Mucosa of stomach (tissue), 1 donor: ENCODE data around the gene TSEN54.

Experiments
- H3K27me3 ChIP-seq: one replicate; pipeline ENCODE4 v1.7.0; 2013; ENCODE audit warnings: mild to moderate bottlenecking, low read length; ENCODE audit not compliant: control insufficient read depth, insufficient read depth
- H3K36me3 ChIP-seq: one replicate; pipeline ENCODE4 v1.7.0; 2013; ENCODE audit warnings: low read length; ENCODE audit not compliant: control insufficient read depth, insufficient read depth
- H3K4me1 ChIP-seq: one replicate; pipeline ENCODE4 v1.7.0; 2013; ENCODE audit warnings: mild to moderate bottlenecking, low read length; ENCODE audit not compliant: control insufficient read depth, insufficient read depth
- H3K4me3 ChIP-seq: one replicate; pipeline ENCODE4 v1.7.0; 2013; ENCODE audit warnings: low read length
- H3K9ac ChIP-seq: one replicate; pipeline ENCODE4 v1.7.0; 2013; ENCODE audit warnings: mild to moderate bottlenecking, low read length, moderate library complexity
- H3K9me3 ChIP-seq: one replicate; pipeline ENCODE4 v1.7.0; 2013; ENCODE audit warnings: mild to moderate bottlenecking, low read length, moderate library complexity; ENCODE audit not compliant: control insufficient read depth
- donor health status: Pancreatic carcinoma.

Gene TSEN54

GRCh38 chr17:75526555-75527270 is 10.4 kb downstream of the TSEN54 start:
- H3K9me3 ChIP-seq, result no peaks in the 10 kb centered on the region
- H3K4me1 ChIP-seq, result peaks cover 29% of the 10 kb centered on the region
- no peaks in the 10 kb centered on the region for H3K27me3 ChIP-seq
- H3K36me3 ChIP-seq, result no peaks in the 10 kb centered on the region
- H3K9ac ChIP-seq, result peak overlapping the region; percentile 93
- peak overlapping the region; percentile 53 for H3K4me3 ChIP-seq

GRCh38 chr17:75530837-75531720 is 14.8 kb downstream of the TSEN54 start:
- Histone ChIP-seq H3K4me1 (peaks cover 53% of the 10 kb centered on the region), H3K4me3 (no peak overlapping the region), H3K36me3 (peaks cover 10% of the 10 kb centered on the region), H3K9me3 (no peaks in the 10 kb centered on the region), H3K9ac (peak overlapping the region; percentile 60), H3K27me3 (no peaks in the 10 kb centered on the region)

GRCh38 chr17:75531721-75532072 is 15.4 kb downstream of the TSEN54 start:
- Histone ChIP-seq H3K9ac (peak overlapping the region; percentile 60), H3K36me3 (peaks cover 10% of the 10 kb centered on the region), H3K9me3 (no peaks in the 10 kb centered on the region), H3K27me3 (no peaks in the 10 kb centered on the region), H3K4me1 (peaks cover 59% of the 10 kb centered on the region), H3K4me3 (no peak overlapping the region)

- Histone ChIP-seq H3K27me3 (no peaks in the 10 kb centered on the region), H3K36me3 (peaks cover 10% of the 10 kb centered on the region), H3K4me1 (peaks cover 79% of the 10 kb centered on the region), H3K9me3 (no peaks in the 10 kb centered on the region), H3K4me3 (no peak overlapping the region), H3K9ac (peak overlapping the region; percentile 61)
Measured at GRCh38 chr17:75535119-75535537, 18.8 kb downstream of the TSEN54 start.

GRCh38 chr17:75535871-75536270 is 19.5 kb downstream of the TSEN54 start:
- Histone ChIP-seq H3K36me3 (peaks cover 10% of the 10 kb centered on the region), H3K4me3 (no peak overlapping the region), H3K9ac (peak overlapping the region; percentile 61), H3K9me3 (no peaks in the 10 kb centered on the region), H3K27me3 (no peaks in the 10 kb centered on the region), H3K4me1 (peaks cover 82% of the 10 kb centered on the region)

GRCh38 chr17:75536366-75536765 is 20.0 kb downstream of the TSEN54 start:
- no peaks in the 10 kb centered on the region for H3K27me3 ChIP-seq
- no peak overlapping the region for H3K9ac ChIP-seq
- no peaks in the 10 kb centered on the region for H3K9me3 ChIP-seq
- no peak overlapping the region for H3K4me3 ChIP-seq
- H3K36me3 ChIP-seq, result peaks cover 10% of the 10 kb centered on the region
- H3K4me1 ChIP-seq, result peaks cover 82% of the 10 kb centered on the region

GRCh38 chr17:75539967-75540729 is 23.8 kb downstream of the TSEN54 start:
- no peaks in the 10 kb centered on the region for H3K36me3 ChIP-seq
- H3K4me1 ChIP-seq, result peaks cover 89% of the 10 kb centered on the region
- H3K9ac ChIP-seq, result peak overlapping the region; percentile 2
- H3K9me3 ChIP-seq, result no peaks in the 10 kb centered on the region
- no peaks in the 10 kb centered on the region for H3K27me3 ChIP-seq
- H3K4me3 ChIP-seq, result no peak overlapping the region

GRCh38 chr17:75540923-75541503 is 24.7 kb downstream of the TSEN54 start:
- Histone ChIP-seq H3K4me1 (peaks cover 89% of the 10 kb centered on the region), H3K9me3 (no peaks in the 10 kb centered on the region), H3K27me3 (no peaks in the 10 kb centered on the region), H3K4me3 (no peak overlapping the region), H3K36me3 (no peaks in the 10 kb centered on the region), H3K9ac (peak overlapping the region; percentile 32)

- H3K9ac ChIP-seq, result peak overlapping the region; percentile 41
- H3K27me3 ChIP-seq, result no peaks in the 10 kb centered on the region
- no peak overlapping the region for H3K4me3 ChIP-seq
- H3K36me3 ChIP-seq, result peaks cover 6% of the 10 kb centered on the region
- peaks cover 86% of the 10 kb centered on the region for H3K4me1 ChIP-seq
- no peaks in the 10 kb centered on the region for H3K9me3 ChIP-seq
Measured at GRCh38 chr17:75542229-75542628, 25.9 kb downstream of the TSEN54 start.

GRCh38 chr17:75542728-75543336 is 26.5 kb downstream of the TSEN54 start:
- H3K9ac ChIP-seq, result peak overlapping the region; percentile 41
- H3K27me3 ChIP-seq, result no peaks in the 10 kb centered on the region
- no peak overlapping the region for H3K4me3 ChIP-seq
- no peaks in the 10 kb centered on the region for H3K9me3 ChIP-seq
- H3K4me1 ChIP-seq, result peaks cover 87% of the 10 kb centered on the region
- H3K36me3 ChIP-seq, result peaks cover 7% of the 10 kb centered on the region

GRCh38 chr17:75544250-75544649 is 27.9 kb downstream of the TSEN54 start:
- Histone ChIP-seq H3K9me3 (no peaks in the 10 kb centered on the region), H3K36me3 (peaks cover 7% of the 10 kb centered on the region), H3K4me3 (no peak overlapping the region), H3K27me3 (no peaks in the 10 kb centered on the region), H3K4me1 (peaks cover 92% of the 10 kb centered on the region), H3K9ac (no peak overlapping the region)
